Neural cell (in vitro differentiated cells): ENCODE measurements around the gene PIK3R1. TPM values are rescaled to one million over a fixed set of nuclear protein-coding genes. Genes with fewer than 3 reads are reported as not detected.

Experiments
- H2AFZ ChIP-seq: fragments of 200-600, 300-800 bp; sonication (generic), shearing (Covaris generic); 2 replicates; pipeline ENCODE4 v1.6.0; 2014; ENCODE audit warnings: low read depth, mild to moderate bottlenecking, antibody characterized with exemption, low read length, moderate library complexity
- H3F3A ChIP-seq: fragments of 200-600 bp; shearing (Covaris generic); 2 replicates; pipeline ENCODE4 v1.6.1; 2016; ENCODE audit warnings: mild to moderate bottlenecking, moderate library complexity, mixed read lengths, antibody characterized with exemption, low read length; ENCODE audit not compliant: insufficient read depth, poor library complexity, severe bottlenecking
- H3K27ac ChIP-seq: fragments of 200-600, 300-800 bp; sonication (generic), shearing (Covaris generic); 2 replicates; pipeline ENCODE4 v1.5.1; 2014; ENCODE audit warnings: mild to moderate bottlenecking, low read length, moderate library complexity
- H3K27me3 ChIP-seq: fragments of 300-800, 200-600 bp; sonication (generic), shearing (Covaris generic); 2 replicates; pipeline ENCODE4 v1.6.0; 2014; ENCODE audit warnings: mild to moderate bottlenecking, low read depth, low read length, moderate library complexity; ENCODE audit not compliant: insufficient read depth
- H3K36me3 ChIP-seq: fragments of 300-800, 200-600 bp; sonication (generic), shearing (Covaris generic); 2 replicates; pipeline ENCODE4 v1.5.1; 2014; ENCODE audit warnings: mild to moderate bottlenecking, antibody characterized with exemption, low read length, moderate library complexity; ENCODE audit not compliant: insufficient read depth
- H3K4me2 ChIP-seq: fragments of 300-800, 200-600 bp; sonication (generic), shearing (Covaris generic); 2 replicates; pipeline ENCODE4 v1.6.0; 2014; ENCODE audit warnings: mild to moderate bottlenecking, low read length
- H3K4me3 ChIP-seq: fragments of 300-800, 200-600 bp; sonication (generic), shearing (Covaris generic); 2 replicates; pipeline ENCODE4 v1.5.1; 2014; ENCODE audit warnings: mild to moderate bottlenecking, low read length, moderate library complexity
- H3K79me2 ChIP-seq: fragments of 200-600 bp; shearing (Covaris generic); replicated peaks from 2 replicates; pipeline ENCODE4 v1.6.0; 2014; ENCODE audit warnings: mild to moderate bottlenecking, low read length, moderate library complexity; ENCODE audit not compliant: insufficient read depth
- H3K9ac ChIP-seq: fragments of 300-800, 200-600 bp; sonication (generic), shearing (Covaris generic); 2 replicates; pipeline ENCODE4 v1.6.1; 2016; ENCODE audit warnings: mild to moderate bottlenecking, low read length, mixed read lengths
- H3K9me2 ChIP-seq: fragments of 200-600 bp; shearing (Covaris generic); 2 replicates; pipeline ENCODE4 v1.6.1; 2016; ENCODE audit warnings: mild to moderate bottlenecking, low read length, mixed read lengths; ENCODE audit not compliant: insufficient read depth
- H3K9me3 ChIP-seq: fragments of 200-600, 300-800 bp; sonication (generic), shearing (Covaris generic); 2 replicates; pipeline ENCODE4 v1.6.1; 2016; ENCODE audit warnings: mild to moderate bottlenecking, mixed run types, low read length, moderate library complexity, mixed read lengths
- H4K20me1 ChIP-seq: fragments of 200-600 bp; shearing (Covaris generic); 2 replicates; pipeline ENCODE4 v1.6.1; 2016; ENCODE audit warnings: mild to moderate bottlenecking, mixed run types; ENCODE audit not compliant: insufficient read depth
- EP300 ChIP-seq: fragments of 450-650 bp; conservative IDR thresholded peaks from 2 replicates; pipeline ENCODE4 v1.6.1; 2014; ENCODE audit warnings: antibody characterized with exemption, mild to moderate bottlenecking, moderate library complexity; ENCODE audit not compliant: poor library complexity, severe bottlenecking
- EZH2 ChIP-seq: fragments of 200-600, 300-800 bp; shearing (Covaris generic), sonication (generic); IDR thresholded peaks from 2 replicates; pipeline ENCODE4 v1.6.1; 2014; ENCODE audit warnings: antibody characterized with exemption, low read length, borderline replicate concordance, mild to moderate bottlenecking; ENCODE audit not compliant: insufficient read depth, poor library complexity, severe bottlenecking
- MXI1 ChIP-seq: fragments of 450-650 bp; conservative IDR thresholded peaks from 2 replicates; pipeline ENCODE4 v1.6.1; 2014; ENCODE audit warnings: antibody characterized with exemption, mild to moderate bottlenecking; ENCODE audit not compliant: poor library complexity, severe bottlenecking
- POLR2AphosphoS5 ChIP-seq: IDR thresholded peaks from 2 replicates; pipeline ENCODE4 v1.6.1; 2012
- RAD21 ChIP-seq: fragments of 450-650 bp; conservative IDR thresholded peaks from 2 replicates; pipeline ENCODE4 v1.6.1; 2014; ENCODE audit warnings: antibody characterized with exemption, mild to moderate bottlenecking, moderate library complexity
- SMC3 ChIP-seq: fragments of 450-650 bp; conservative IDR thresholded peaks from 2 replicates; pipeline ENCODE4 v1.6.1; 2014; ENCODE audit warnings: antibody characterized with exemption, mild to moderate bottlenecking, moderate library complexity; ENCODE audit not compliant: poor library complexity
- TAF1 ChIP-seq: IDR thresholded peaks from 2 replicates; pipeline ENCODE4 v1.6.1; 2012; ENCODE audit warnings: low read depth
- polyA plus RNA-seq: library from polyadenylated mRNA; depleted of rRNA; stranded (reverse); fragments of >200 nt; gene quantifications from 2 replicates; pipeline ENCODE4 v1.2.3, GENCODE V29; 2014
- TF ChIP-seq, protein P1 (sequence below): fragments of 450-650 bp; IDR thresholded peaks from 2 replicates; pipeline ENCODE4 v1.5.1; 2014; ENCODE audit warnings: antibody characterized with exemption, mild to moderate bottlenecking, moderate library complexity; ENCODE audit not compliant: poor library complexity, severe bottlenecking
- TF ChIP-seq, protein P2 (sequence below): IDR thresholded peaks from 2 replicates; pipeline ENCODE4 v1.6.1; 2012; ENCODE audit warnings: borderline replicate concordance

PIK3R1 gene
- polyA plus RNA-seq, 1 donor from 2014 or later: 41.9 TPM

DNA sequence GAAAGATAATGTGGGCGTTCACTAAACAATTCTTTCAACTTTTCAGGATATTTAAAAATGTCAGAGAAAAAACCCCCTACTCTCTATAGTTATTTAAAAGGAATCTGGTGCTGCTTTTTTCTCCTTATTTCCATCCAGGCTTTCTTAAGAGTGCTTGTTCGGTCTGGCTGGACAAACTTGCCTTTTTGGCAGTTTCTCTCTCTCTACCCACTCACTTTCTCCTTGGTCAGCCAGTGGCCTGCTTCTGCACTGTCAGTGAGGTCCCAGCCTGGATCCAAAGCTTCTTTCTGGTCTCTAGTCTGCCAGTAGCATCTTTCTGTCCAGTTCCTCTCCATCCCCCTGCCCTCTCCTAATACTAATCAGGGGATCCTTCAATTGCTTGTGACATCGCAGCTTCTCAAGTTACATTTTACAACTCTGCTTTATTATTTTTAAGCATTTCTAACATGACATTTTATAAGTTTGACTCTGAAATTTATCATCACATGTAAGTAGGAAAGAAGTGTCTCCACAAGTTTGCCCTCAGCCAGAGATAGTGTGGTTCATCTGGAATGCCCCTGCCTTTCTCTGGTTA, 50.4 kb downstream of the PIK3R1 start:
- H3K4me2 ChIP-seq: no peak overlapping the region
- H3K9ac ChIP-seq: no peak overlapping the region

DNA sequence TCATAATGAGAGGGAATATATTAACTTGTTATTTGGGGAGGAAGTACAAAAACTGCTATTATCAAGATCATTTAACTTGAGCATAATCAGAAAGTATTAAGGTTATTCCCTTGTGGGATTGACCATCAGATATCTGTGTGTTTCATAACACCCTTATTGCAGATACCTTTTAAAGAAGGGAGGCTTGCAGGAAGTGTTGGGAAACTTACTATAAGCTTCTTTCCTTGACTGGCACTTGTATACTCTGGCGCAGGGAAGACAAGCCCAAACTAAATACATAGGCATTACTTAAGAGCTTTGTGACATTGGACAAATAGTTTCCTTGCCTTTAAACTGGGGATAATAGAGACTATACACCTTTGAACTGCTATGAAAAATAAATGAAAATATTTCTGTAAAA, 50.9 kb downstream of the PIK3R1 start:
- Histone ChIP-seq H2AFZ (no peak overlapping the region), H3K9ac (no peak overlapping the region), H3K36me3 (no peaks in the 10 kb centered on the region), H3K4me2 (no peak overlapping the region), H3F3A (no peaks in the 10 kb centered on the region), H3K79me2 (peaks cover 29% of the 10 kb centered on the region), H3K27ac (no peak overlapping the region), H3K27me3 (no peaks in the 10 kb centered on the region), H4K20me1 (no peaks in the 10 kb centered on the region), H3K9me3 (no peaks in the 10 kb centered on the region), H3K9me2 (no peaks in the 10 kb centered on the region), H3K4me3 (no peak overlapping the region)
- TF ChIP-seq POLR2AphosphoS5: no peak
- TF ChIP-seq RAD21: no peak
- no peak for TF ChIP-seq EZH2
- no peak for TF ChIP-seq MXI1
- TF ChIP-seq, protein P1, sequence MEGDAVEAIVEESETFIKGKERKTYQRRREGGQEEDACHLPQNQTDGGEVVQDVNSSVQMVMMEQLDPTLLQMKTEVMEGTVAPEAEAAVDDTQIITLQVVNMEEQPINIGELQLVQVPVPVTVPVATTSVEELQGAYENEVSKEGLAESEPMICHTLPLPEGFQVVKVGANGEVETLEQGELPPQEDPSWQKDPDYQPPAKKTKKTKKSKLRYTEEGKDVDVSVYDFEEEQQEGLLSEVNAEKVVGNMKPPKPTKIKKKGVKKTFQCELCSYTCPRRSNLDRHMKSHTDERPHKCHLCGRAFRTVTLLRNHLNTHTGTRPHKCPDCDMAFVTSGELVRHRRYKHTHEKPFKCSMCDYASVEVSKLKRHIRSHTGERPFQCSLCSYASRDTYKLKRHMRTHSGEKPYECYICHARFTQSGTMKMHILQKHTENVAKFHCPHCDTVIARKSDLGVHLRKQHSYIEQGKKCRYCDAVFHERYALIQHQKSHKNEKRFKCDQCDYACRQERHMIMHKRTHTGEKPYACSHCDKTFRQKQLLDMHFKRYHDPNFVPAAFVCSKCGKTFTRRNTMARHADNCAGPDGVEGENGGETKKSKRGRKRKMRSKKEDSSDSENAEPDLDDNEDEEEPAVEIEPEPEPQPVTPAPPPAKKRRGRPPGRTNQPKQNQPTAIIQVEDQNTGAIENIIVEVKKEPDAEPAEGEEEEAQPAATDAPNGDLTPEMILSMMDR: no peak
- no peak for TF ChIP-seq TAF1
- no peak for TF ChIP-seq EP300
- no peak for TF ChIP-seq SMC3
- TF ChIP-seq, protein P2, sequence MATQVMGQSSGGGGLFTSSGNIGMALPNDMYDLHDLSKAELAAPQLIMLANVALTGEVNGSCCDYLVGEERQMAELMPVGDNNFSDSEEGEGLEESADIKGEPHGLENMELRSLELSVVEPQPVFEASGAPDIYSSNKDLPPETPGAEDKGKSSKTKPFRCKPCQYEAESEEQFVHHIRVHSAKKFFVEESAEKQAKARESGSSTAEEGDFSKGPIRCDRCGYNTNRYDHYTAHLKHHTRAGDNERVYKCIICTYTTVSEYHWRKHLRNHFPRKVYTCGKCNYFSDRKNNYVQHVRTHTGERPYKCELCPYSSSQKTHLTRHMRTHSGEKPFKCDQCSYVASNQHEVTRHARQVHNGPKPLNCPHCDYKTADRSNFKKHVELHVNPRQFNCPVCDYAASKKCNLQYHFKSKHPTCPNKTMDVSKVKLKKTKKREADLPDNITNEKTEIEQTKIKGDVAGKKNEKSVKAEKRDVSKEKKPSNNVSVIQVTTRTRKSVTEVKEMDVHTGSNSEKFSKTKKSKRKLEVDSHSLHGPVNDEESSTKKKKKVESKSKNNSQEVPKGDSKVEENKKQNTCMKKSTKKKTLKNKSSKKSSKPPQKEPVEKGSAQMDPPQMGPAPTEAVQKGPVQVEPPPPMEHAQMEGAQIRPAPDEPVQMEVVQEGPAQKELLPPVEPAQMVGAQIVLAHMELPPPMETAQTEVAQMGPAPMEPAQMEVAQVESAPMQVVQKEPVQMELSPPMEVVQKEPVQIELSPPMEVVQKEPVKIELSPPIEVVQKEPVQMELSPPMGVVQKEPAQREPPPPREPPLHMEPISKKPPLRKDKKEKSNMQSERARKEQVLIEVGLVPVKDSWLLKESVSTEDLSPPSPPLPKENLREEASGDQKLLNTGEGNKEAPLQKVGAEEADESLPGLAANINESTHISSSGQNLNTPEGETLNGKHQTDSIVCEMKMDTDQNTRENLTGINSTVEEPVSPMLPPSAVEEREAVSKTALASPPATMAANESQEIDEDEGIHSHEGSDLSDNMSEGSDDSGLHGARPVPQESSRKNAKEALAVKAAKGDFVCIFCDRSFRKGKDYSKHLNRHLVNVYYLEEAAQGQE: no peak

More for the DNA sequence above, 50.4 kb downstream of the PIK3R1 start:
- Histone ChIP-seq H3K4me3 (no peak overlapping the region), H3K9me3 (no peaks in the 10 kb centered on the region), H3K27me3 (no peaks in the 10 kb centered on the region), H3K9me2 (no peaks in the 10 kb centered on the region), H3K36me3 (no peaks in the 10 kb centered on the region), H3K27ac (no peak overlapping the region), H2AFZ (no peak overlapping the region), H3F3A (no peaks in the 10 kb centered on the region), H4K20me1 (no peaks in the 10 kb centered on the region), H3K79me2 (peaks cover 25% of the 10 kb centered on the region)
- TF ChIP-seq, protein P1: no peak
- TF ChIP-seq, protein P2: no peak
- TF ChIP-seq RAD21: no peak
- no peak for TF ChIP-seq TAF1
- TF ChIP-seq SMC3: no peak
- TF ChIP-seq EZH2: no peak
- TF ChIP-seq MXI1: no peak
- TF ChIP-seq EP300: no peak
- no peak for TF ChIP-seq POLR2AphosphoS5
